Sciatic nerve (tissue), 2 donors: ENCODE results near the gene THRAP3. TPM values are rescaled to one million over a fixed set of nuclear protein-coding genes. Genes with fewer than 3 reads are reported as not detected.
A peak's percentile ranks its signal among the peaks of the same experiment; 100 is the strongest.
"Not testable (repeated sequence)": the region's sequence is repeated elsewhere in the genome, so short reads cannot be mapped to it uniquely, and the experiment has no call there.

Experiments used
- ATAC-seq: fragments of 200-7000 bp; cut with Tn5 transposase; one replicate; pipeline ENCODE4 v1.9.1; 2020; ENCODE audit warnings: mild to moderate bottlenecking, moderate library complexity
- DNase-seq: peaks from one replicate; pipeline ENCODE4 v3.0.0-alpha.2; 2020; ENCODE audit warnings: low spot score
- intact Hi-C: fragments of 100-400 bp; cut with DNase I; formaldehyde crosslinking; loops from one replicate; pipeline ENCODE4 v1.14.2; 2022
- total RNA-seq: library from RNA; stranded (reverse); fragmentation: NEBNext Ultra II Directional; extraction: Animal tissue kit (Norgen Biotek cat#: 25700); gene quantifications from one replicate; pipeline ENCODE4 v1.2.1, GENCODE V29; 2021
- donor health status: DM: no; HTN: no; CAD: no.
- donor health status: DM: no; HTN: no; CAD: no.

The THRAP3 gene
- total RNA-seq, 1 donor from 2014 or later, result 101 TPM

- DNase-seq, result no peak
- intact Hi-C loops, result no loop called here
- peak; percentile 59 for ATAC-seq
These were observed 14.2 kb downstream of the THRAP3 start for GRCh38 chr1:36238433-36238832.

- intact Hi-C loops, result no loop called here
- DNase-seq (no peak), ATAC-seq (peak; percentile 56)
These were observed 15.8 kb downstream of the THRAP3 start for GRCh38 chr1:36239941-36240637.

DNA sequence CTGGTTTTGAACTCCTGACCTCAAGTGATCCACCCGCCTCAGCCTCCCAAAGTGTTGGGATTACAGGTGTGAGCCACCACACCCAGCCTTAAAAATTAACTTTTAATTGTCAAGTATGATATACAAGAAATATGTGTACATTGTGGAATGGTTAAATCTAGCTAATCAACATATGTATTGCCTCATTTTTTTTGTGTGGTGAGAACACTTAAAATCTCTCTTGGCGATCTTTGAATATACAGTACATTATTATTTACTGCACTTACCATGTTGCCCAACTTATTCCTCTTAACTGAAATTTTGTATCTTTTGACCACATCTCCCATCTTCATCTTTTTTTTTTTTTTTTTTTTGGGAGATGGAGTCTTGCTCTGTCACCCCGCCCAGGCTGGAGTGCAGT, 23.3 kb downstream of the THRAP3 start:
- intact Hi-C loops, result no loop called here
- DNase-seq (no peak), ATAC-seq (no peak)

DNA sequence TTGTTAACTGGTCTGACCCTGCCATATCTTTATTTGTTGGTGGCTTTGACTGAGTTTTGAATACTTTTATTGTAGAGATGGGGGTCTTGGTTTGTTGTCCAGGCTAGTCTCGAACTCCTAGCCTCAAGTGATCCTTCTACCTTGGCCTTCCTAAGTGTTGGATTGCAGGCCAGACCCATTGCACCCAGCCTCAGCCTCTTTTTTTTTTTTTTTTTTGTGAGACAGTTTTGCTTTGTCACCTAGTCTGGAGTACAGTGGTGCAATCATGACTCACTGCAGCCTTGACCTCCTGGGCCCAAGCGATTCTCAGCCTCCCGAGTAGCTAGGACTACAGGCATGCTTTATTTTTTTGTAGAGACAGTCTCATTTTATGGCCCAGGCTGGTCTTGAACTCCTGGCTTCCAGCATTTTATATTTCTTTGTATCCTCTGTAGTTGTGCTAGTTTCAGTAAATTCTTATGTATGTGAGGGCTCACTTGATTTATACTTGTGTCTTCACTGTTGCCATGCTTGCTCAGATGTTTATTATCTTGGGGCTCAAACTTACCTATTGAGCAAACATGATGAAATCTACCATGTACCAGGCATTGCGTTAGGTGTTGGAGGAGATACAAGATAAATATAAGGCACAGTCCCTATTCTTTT, 24.1 kb downstream of the THRAP3 start:
- DNase-seq, result no peak
- intact Hi-C loops, result no loop called here
- peak; percentile 95 for ATAC-seq

DNA sequence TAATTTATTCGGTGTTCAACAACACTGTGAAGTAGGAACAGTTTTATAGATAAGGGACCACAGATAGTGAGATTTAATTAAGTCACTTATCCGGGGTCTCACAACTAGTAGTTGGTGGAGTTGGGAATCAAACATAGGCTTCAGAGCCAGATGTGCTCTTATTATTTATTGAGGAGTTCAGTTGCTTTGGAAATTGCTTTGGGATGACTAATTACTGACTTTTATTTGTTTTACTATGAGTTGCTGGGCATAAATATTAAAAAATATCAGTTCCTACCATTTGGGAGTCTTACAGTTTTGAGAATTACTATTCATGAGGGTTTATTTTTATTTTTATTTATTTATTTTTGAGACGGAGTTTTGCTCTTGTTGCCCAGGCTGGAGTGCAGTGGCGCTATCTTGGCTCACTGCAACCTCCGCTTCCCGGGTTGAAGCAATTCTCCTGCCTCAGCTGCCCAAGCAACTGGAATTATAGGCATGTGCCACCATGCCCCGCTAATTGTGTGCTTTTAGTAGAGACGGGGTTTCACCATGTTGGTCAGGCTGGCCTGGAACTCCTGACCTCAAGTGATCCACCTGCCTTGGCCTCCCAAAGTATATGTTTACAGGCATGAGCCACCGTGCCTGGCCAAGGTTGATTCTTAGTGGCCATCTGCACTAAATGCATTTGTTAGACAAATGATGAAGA, 27.7 kb downstream of the THRAP3 start:
- ATAC-seq (no peak), DNase-seq (no peak)
- intact Hi-C loops, result no loop called here

DNA sequence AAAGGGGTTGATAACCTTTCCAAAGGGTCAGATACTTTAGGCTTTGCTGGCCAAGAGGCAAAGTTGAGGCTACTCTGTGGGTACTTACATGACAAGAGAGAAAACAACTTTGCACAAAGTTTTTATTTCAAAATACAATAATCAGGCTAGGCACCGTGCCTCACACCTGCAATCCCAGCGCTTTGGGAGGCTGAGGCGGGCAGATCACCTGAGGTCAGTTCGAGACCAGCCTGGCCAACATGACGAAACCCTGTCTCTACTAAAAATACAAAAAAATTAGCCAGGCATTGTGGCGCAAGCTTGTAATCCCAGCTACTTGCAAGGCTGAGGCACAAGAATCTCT, 28.2 kb downstream of the THRAP3 start:
- ATAC-seq, intact Hi-C loops, DNase-seq: not testable (repeated sequence)

DNA sequence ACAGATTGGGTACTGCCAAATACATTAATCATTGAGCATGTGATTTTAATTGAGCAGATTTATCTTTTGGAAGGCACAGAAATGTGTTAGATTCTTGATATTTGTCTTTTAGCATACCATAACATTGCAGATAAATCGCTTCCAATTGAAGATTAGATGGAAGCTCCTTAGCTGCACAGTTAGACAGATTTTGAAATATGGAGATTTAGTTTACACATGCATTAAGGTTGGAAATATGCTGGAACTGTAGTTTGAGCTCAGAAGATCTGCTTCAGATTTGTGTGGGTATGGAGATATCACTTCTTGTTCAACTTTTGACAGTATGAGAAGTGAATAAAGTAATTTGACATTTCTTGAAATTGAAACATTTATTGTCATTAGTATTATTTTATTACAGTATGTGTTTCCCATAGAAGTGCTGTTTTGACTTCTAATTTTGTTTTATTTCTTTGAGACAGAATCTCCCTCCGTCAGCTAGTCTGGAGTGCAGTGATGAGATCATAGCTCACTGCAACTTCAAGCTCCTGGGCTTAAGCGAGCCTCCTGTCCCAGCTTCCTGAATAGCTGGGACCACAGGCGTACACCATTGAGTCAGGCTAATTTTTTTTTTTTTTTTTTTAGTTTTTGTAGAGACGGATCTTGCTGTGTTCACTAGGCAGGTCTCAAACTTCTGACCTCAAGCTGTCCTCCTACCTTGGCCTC, 29.1 kb downstream of the THRAP3 start:
- no peak for DNase-seq
- peak; percentile 54 for ATAC-seq
- intact Hi-C loops, result no loop called here

DNA sequence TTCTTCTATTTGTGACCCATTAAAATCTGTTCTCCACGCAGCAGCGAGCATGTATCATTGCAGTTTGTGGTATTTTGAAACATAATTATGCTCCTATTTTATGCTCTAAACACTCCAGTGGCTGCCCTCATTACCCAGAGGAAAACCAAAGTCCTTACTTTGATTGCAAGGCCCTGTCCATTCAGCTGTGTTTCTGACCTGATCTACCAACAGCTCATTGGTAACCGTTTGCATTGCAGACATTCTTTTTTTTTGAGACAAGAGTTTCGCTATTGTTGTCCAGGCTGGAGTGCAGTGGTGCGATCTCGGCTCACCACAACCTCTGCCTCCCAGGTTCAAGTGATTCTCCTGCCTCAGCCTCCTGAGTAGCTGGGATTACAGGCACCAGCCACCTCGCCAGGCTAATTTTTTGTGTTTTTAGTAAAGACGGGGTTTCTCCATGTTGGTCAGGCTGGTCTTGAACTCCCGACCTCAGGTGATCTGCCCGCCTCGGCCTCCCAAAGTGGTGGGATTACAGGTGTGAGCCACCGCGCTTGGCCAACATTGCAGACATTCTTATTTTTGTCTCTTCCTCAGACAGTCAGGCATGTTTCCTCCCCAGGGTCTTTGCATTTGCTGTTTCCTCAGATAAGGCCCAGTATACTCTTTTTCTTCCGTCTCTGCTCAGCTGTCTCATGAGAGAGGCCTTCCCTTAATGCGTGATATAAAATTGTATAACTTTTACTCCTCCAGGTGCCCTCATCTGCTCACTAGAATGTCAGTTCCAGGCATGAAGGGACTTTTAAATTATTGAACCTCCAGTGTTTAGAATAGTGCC, 32.5 kb downstream of the THRAP3 start:
- DNase-seq (no peak), ATAC-seq (no peak)
- intact Hi-C loops, result no loop called here

DNA sequence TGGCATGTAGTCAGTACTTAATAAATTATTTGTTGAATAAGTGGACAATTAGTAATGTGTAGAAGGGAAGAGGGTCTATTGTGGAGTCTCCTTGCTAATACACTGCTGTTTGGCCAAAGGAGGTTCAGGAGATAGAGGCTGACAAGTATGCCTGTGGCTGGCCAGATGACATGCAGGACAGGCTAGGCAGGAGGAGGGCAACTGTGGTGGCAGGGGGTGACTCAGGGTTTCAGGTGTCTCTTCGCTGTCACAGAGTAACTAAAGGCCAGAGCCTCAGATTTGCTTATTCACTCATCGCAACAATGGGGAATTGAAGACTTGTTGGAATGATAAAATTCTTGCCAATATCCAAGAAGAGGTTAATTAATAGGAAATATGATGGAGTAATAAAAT, 33.1 kb downstream of the THRAP3 start:
- no peak for ATAC-seq
- intact Hi-C loops, result no loop called here

GRCh38 chr1:36258960-36259344, 34.7 kb downstream of the THRAP3 start:
- intact Hi-C loops, result no loop called here
- no peak for ATAC-seq

More for the DNA sequence above, 33.1 kb downstream of the THRAP3 start:
- DNase-seq, result no peak

DNA sequence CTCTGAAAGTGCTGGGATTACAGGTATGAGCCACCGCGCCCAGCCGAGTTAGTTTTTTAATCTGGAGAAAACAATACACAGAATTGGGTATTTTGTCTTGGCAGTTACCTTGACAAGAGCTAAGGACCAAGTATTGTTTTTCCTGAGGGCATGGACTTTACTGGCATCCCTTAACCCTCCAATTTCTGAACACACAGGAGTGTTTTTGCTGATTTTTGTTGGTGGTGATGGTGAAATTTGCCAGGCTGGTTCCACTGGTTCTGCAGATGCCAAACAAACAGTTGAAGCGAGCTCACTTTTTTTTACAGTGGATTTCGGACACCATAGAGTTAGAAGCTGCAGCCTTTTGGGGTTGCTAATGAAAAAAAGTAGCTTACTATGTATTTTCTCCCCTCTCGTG, 44.7 kb downstream of the THRAP3 start:
- ATAC-seq, result no peak
- intact Hi-C loops, result no loop called here
- DNase-seq, result no peak

More at GRCh38 chr1:36258960-36259344, 34.7 kb downstream of the THRAP3 start:
- DNase-seq, result no peak

GRCh38 chr1:36269408-36269838, 45.2 kb downstream of the THRAP3 start:
- DNase-seq, result no peak
- ATAC-seq, result peak; percentile 22
- intact Hi-C loops, result no loop called here

- no peak for DNase-seq
- intact Hi-C loops, result no loop called here
- no peak for ATAC-seq
These were observed 48.8 kb downstream of the THRAP3 start for GRCh38 chr1:36273024-36273423.

DNA sequence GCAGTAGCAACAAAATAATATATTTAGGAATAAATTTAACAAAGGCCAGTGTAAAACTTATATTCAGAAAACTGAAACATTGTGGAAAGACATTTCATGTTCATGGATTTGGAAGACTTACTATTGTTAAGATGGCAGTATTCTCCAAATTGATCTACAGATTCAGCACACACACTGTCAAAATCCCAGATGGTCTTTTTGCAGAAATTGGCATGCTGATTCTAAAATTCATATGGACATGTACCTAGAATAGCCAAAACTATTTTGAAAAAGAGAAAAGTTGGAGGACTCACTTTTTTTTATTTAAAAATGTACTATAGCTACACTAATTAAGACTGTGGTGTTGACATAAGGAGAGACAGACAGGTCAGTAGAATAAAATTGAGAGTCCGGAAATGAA, 50.0 kb downstream of the THRAP3 start:
- ATAC-seq (no peak), DNase-seq (no peak)
- intact Hi-C loops, result no loop called here

- ATAC-seq (no peak), DNase-seq (no peak)
- intact Hi-C loops, result no loop called here
These were observed 52.4 kb downstream of the THRAP3 start for GRCh38 chr1:36276688-36277087.

- DNase-seq (no peak), ATAC-seq (peak; percentile 81)
- intact Hi-C loops, result no loop called here
These were observed 55.0 kb downstream of the THRAP3 start for GRCh38 chr1:36279110-36279788.

- intact Hi-C loops, result no loop called here
- DNase-seq (no peak), ATAC-seq (peak; percentile 35)
These were observed 55.6 kb downstream of the THRAP3 start for GRCh38 chr1:36279789-36280296.

DNA sequence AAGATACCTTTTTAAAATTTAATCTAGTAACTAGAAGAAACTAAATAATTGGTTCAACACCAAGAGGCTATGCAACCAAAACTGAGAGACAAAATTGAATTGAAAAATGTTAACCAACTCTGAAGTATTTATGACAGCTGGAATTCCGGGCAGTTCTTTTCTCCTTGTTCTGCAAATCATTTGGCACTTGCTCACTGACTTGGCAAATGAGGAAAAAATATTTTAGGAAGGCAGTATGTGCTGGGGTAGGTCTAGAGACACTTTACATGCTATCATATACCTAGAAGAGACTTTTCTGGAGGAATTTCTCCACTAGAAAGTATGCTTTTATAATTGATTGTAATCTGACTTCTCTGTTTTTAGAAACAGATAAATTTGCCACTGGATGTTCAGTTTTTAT, 59.8 kb downstream of the THRAP3 start:
- intact Hi-C loops, result no loop called here
- DNase-seq (no peak), ATAC-seq (no peak)
